Stimulated activated CD4-positive, alpha-beta T cell treated with anti-CD3 and anti-CD28 coated beads, TNF-alpha, amount 100 ng/mL, for 24 hours (primary cell): Measurements from ENCODE around the gene KIF16B.

Experiments used
- DNase-seq, 3 experiments: peaks; one replicate each; pipeline ENCODE4 v3.0.0-alpha.2; 2020; ENCODE audit warnings: low read depth in 3 of 3

The KIF16B gene

DNA sequence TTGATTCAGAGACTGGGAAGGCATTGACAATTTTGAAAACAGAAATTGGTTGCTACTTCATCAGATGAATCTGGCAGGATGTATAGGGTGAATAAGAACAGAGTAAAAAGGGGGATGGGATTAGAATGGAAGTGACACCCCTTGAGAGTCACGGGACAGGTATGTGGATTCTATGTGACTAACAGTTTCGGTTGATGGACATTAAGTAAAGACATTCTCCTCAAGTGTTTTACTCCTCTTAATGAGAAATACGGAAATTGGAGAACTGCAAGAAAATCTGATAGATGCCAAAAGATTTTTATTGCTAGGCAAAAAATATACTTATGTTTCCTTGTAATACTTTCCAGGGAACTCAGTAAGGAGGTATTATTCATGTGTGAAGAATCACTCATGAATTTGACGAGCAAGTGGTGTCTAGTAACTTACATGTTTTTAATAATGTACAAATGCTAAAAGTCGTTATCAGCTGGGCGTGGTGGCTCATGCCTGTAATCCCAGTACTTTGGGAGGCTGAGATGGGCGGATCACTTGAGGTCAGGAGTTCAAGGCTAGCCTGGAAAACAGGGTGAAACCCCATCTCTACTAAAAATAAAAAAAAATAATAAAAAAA, 135.8 kb downstream of the KIF16B start:
- DNase-seq = no peak

- DNase-seq = peak in 2 of 3 experiments; percentile 6 to 47
These were observed 139.1 kb downstream of the KIF16B start for GRCh38 chr20:16434062-16434664.

- DNase-seq = no peak
These were observed 140.0 kb downstream of the KIF16B start for GRCh38 chr20:16433293-16433580.

GRCh38 chr20:16432466-16433292, 140.6 kb downstream of the KIF16B start:
- DNase-seq = no peak

DNA sequence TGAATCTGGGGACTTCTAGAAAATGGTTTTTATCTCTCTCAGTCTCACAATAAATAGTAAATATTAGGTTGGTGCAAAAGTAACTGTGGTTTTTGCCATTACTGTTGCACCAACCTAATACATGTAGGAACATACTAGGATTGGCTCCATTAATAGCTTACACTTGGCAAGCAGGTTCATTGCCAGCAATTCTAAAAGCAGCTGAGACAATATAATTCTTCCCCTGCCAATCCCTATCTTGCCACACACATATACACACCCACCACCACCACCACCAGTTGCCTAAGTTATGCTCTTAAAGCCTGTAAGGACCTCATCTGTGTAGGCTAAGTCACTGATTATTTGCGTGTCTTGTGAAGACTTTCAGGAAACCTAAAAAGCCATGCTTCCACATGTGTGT, 145.1 kb downstream of the KIF16B start:
- no peak for DNase-seq

DNA sequence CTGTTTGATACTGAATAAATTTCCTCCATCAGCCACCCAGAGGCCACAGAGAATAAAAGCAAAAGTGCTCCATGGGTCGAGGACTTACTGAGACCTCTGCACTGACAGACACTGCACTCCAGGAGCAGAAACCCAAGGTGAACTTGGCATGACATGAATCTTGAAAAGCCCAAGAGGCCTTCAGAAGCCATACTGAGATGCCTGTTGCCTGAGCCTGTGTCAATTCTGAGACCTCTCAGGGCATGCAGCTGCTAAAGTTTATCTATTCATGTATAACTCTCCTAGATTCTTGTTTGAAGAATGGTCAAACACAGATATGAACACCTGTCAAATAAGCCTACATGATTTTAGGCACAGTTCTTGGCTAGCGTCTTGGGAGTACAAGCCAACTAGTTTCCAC, 145.7 kb downstream of the KIF16B start:
- DNase-seq = no peak

GRCh38 chr20:16424780-16425179, 148.5 kb downstream of the KIF16B start:
- no peak for DNase-seq

DNA sequence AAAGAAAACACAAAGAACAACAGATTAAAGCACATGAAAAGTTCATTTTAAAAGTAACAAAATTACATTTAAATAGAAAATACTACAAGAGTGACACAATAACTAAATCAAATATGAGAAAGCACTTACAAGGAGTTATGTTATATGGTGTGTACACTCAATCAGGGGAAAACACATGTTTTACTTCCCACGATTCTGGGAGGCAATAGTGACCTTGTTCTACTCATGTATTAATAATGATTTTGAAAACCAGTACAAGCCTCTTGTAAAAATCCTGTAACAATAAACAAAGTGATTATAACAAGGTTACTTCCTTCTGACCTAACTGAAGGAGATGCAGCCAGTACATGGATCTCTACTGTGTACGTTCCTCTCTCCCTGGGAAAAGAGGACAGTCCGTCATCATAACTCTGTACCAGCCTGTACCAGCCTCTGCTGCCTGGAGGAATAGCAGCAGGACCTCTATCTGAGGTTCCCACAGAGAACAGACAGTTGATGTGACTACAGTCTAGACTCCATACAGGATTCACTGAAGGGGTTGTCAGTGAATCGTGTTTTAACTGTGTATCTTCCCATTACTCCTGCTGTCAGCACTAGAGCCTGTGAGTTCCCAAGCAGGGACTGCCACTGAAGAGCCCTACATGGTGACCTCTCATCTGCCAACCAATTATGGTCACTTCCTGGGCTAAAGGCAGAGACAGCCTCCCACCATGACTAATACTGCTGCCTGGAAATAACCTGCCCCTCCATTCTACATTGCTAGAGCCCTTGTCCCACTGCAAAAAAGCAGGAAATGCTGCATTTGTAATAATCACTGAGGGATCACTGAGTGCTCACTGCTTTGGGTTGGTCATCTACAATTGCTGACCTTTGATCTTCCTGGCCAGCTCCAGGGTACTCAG, 149.7 kb downstream of the KIF16B start:
- no peak for DNase-seq

DNA sequence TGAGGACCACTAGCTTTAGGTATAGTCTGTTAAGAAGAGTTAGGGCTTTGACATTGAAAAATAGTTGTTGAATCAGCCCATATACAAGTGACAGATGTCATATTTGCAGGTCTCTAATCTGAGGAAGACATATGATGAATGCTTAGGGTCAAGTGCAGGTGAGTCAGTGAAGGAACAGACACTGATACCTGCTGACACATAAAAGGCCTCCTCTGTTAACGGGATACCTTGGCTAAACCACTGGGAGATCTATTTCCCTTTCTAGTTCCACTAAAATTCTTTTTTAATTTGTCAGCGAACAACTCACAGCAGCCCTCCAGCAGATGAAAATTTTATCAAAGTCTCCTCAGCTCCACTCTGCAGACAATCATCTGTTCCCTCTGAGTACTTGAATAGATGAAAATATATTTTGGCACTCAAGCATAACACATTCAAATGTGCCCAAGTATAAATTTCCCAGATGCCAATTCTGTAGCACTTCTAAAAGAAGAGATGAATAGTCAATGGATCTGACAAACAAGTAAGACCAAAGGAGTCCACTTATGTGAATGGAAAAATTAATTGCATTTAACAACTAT, 154.0 kb downstream of the KIF16B start:
- DNase-seq = no peak

GRCh38 chr20:16418616-16419015, 154.6 kb downstream of the KIF16B start:
- no peak for DNase-seq

GRCh38 chr20:16417001-16417400, 156.2 kb downstream of the KIF16B start:
- no peak for DNase-seq

- no peak for DNase-seq
These were observed 157.9 kb downstream of the KIF16B start for GRCh38 chr20:16415071-16416053.

DNA sequence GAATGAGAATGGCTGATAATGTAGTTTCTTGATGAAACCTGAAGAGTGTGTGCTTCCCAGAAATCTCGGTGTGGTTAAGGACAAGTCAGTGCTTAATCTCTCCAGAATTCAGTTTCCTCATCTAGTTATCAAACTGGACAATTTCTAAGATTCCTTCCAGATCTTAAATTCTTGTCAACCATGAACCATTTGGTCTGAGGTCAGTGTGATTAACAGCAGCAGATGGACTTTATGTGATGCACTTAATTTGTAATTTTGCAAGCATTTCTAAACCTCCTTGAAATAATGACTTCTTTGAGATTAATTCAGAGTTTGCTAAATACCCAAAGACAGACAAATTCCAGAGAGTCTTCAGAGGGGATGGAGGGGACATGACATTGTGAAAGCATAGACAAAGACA, 160.3 kb downstream of the KIF16B start:
- no peak for DNase-seq

- DNase-seq = no peak
These were observed 161.9 kb downstream of the KIF16B start for GRCh38 chr20:16411361-16411760.

GRCh38 chr20:16410626-16411025, 162.6 kb downstream of the KIF16B start:
- no peak for DNase-seq

DNA sequence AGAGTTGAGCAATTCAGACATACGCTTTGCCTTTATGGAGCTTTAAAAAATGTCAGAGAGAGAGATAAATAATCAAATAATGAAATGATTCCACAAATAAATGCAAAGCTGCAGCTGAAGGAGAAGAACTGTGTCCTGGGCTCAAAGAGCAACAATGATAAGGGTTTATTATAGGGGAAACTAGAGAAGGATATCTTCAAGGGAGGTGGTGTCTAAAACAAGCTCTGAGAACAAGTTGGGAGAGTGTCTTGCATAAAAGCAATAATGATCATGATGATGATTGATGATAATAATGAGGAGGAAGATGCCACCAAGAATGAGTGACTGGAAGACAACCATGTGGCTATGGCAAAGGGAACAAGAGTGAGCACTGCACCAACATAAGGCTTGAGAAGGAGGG, 164.3 kb downstream of the KIF16B start:
- DNase-seq = no peak

- no peak for DNase-seq
These were observed 165.8 kb downstream of the KIF16B start for GRCh38 chr20:16407251-16408067.

GRCh38 chr20:16405254-16405653, 168.0 kb downstream of the KIF16B start:
- no peak for DNase-seq

DNA sequence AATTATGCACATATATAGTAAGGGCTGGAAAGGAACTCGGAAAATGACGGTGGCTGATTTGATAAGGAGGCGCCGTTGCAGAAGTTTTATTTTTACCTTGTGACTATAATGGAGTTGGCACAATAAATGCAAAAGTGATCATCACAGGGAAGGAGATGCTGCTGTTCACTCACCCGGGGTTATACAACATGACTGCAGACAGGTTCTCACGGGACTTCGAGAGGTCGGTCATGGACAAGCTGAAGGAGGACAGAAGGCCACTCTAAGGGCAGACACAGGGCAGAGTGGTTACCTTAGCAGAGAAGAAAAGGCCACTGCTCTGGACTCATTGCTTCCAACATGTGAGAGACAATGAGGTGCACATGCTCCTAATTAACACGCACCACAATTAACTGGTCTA, 168.6 kb downstream of the KIF16B start:
- DNase-seq = no peak

GRCh38 chr20:16404171-16404570, 169.1 kb downstream of the KIF16B start:
- no peak for DNase-seq
